ENCODE data around the gene NINJ2. TPM values are rescaled to one million over a fixed set of nuclear protein-coding genes. Genes with fewer than 3 reads are reported as not detected.

NINJ2 gene
- total RNA-seq, 1 donor from 2014 or later, result 0.69 TPM

DNA sequence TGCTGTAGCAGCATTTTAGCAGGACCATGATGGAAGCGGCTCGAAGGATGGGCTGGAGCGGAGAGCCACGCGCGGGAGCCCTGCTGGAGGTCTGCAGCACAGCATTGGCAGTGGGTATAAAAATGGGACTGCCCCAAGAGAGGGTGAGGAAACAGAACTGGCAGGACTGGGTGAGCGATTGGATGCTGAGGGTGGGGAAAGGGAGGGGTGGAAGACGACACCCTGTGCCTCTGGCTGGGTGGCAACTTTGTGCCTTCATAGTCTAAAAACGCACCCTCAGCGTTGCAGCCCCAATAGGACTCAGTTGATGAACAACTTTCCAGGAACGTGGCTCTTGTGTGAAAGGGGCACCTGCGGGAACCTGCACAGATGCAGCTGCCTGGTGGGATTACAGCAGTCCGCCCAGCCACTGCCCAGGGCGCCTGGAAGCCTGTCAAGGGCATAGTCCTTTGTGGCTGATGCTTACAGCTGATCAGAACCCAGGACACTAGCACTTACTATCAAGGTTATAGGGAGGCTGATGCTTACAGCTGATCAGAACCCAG is 73.0 kb downstream of the NINJ2 start:
- H3K27ac Mint-ChIP-seq, result no peak overlapping the region
- peaks cover 13% of the 10 kb centered on the region for H3K4me1 Mint-ChIP-seq
- TF ChIP-seq, protein P1, sequence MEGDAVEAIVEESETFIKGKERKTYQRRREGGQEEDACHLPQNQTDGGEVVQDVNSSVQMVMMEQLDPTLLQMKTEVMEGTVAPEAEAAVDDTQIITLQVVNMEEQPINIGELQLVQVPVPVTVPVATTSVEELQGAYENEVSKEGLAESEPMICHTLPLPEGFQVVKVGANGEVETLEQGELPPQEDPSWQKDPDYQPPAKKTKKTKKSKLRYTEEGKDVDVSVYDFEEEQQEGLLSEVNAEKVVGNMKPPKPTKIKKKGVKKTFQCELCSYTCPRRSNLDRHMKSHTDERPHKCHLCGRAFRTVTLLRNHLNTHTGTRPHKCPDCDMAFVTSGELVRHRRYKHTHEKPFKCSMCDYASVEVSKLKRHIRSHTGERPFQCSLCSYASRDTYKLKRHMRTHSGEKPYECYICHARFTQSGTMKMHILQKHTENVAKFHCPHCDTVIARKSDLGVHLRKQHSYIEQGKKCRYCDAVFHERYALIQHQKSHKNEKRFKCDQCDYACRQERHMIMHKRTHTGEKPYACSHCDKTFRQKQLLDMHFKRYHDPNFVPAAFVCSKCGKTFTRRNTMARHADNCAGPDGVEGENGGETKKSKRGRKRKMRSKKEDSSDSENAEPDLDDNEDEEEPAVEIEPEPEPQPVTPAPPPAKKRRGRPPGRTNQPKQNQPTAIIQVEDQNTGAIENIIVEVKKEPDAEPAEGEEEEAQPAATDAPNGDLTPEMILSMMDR (IDR thresholded peaks at IDR 0.05; ENCODE audit: unreplicated experiment), result no peak
- H3K27me3 Mint-ChIP-seq (ENCODE audit: low read depth), result no peaks in the 10 kb centered on the region
- no peak for DNase-seq (ENCODE audit: low spot score in 2 of 2, unreplicated experiment in 2 of 2)
- H3K9me3 Mint-ChIP-seq, result peaks cover 4% of the 10 kb centered on the region
- H3K36me3 Mint-ChIP-seq, result no peaks in the 10 kb centered on the region
- no peak overlapping the region for H3K4me3 Mint-ChIP-seq

DNA sequence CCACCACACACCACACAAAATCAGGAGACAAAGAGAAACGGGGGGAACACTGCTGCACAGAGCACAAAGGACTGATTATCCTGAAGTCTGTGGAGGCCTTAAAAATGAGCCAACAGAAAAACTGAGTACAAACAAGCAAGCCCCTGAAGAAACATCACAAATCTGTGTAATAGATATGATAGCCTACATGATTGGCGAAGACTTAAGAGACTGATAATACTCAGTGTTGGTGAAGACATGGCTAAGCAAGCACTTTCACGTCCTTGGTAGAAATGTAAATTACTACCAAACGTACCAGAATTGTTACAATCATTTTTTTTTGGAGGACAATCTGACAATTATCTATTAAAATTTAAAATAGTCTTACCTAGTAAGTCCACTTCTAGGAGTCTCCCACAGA is 74.6 kb downstream of the NINJ2 start:
- TF ChIP-seq, protein P1 (IDR thresholded peaks at IDR 0.05; ENCODE audit: unreplicated experiment), result no peak

DNA sequence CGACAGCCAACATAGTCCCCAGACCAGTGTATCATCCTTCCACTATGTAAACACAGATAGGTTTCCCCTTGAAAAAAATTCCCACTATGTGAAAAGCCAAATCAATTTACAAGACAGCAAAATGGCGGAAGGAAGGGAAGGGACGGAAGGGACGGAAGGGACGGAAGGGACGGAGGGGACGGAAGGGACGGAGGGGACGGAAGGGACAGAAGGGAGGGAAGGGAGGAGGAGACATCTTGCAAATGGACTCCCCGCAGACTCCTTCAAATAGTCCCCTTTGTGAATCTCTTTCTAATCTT is 75.3 kb downstream of the NINJ2 start:
- Mint-ChIP-seq H3K27me3 (ENCODE audit: low read depth) (no peaks in the 10 kb centered on the region), H3K4me3 (no peak overlapping the region), H3K4me1 (peaks cover 13% of the 10 kb centered on the region), H3K36me3 (no peaks in the 10 kb centered on the region), H3K27ac (no peak overlapping the region), H3K9me3 (peaks cover 4% of the 10 kb centered on the region)
- DNase-seq (ENCODE audit: low spot score in 2 of 2, unreplicated experiment in 2 of 2), result no peak
- TF ChIP-seq, protein P1 (IDR thresholded peaks at IDR 0.05; ENCODE audit: unreplicated experiment), result no peak

More for the DNA sequence above, 74.6 kb downstream of the NINJ2 start:
- peaks cover 13% of the 10 kb centered on the region for H3K4me1 Mint-ChIP-seq
- no peak overlapping the region for H3K4me3 Mint-ChIP-seq
- H3K9me3 Mint-ChIP-seq, result peaks cover 4% of the 10 kb centered on the region
- H3K27ac Mint-ChIP-seq, result no peak overlapping the region
- no peak for DNase-seq (ENCODE audit: low spot score in 2 of 2, unreplicated experiment in 2 of 2)
- no peaks in the 10 kb centered on the region for H3K36me3 Mint-ChIP-seq
- H3K27me3 Mint-ChIP-seq (ENCODE audit: low read depth), result no peaks in the 10 kb centered on the region

DNA sequence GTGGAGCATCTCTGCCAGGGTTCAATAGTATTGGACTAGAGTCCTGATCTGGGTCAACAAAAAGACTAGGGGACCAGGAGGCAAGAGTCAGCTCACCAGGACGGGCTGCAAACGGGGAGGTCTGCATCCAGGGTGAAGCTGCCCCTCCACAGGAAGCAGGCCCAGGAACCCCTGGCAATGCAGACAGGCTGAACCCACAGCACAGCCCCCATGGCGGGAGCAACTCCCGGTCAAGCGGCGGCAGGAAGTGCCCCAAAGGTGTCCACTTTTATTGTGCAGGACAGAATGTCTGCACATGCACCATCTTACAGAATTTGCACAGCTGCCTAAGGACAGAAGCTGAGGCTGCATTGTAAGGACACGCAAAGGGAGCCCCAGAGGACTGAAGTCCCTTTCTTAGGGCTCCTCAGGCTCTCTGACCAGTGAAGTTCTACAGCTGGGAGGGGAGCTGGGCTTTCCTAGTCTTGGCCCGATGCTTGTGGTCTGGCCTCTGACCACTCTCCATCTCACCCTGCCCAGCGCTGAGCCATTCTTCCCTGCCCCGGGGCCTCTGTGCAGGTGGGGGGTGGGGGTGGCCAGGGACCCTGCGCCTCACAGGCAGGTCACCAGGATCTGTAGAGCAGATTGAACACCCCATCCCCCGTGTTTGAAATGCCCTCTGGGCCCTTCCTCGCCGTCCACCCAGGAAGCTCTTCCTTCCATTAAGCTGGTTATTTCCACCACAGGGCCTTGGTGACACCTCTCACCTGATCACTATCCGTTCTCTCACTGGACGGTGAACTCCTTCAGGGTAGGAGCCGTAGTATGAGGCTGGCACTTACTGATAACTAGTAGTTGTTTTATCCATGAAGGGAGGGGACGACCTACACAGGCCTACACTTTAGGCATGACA is 75.9 kb downstream of the NINJ2 start:
- Mint-ChIP-seq H3K36me3 (no peaks in the 10 kb centered on the region), H3K4me1 (peaks cover 13% of the 10 kb centered on the region), H3K27me3 (ENCODE audit: low read depth) (no peaks in the 10 kb centered on the region), H3K4me3 (no peak overlapping the region), H3K27ac (no peak overlapping the region), H3K9me3 (peaks cover 4% of the 10 kb centered on the region)
- TF ChIP-seq, protein P1 (IDR thresholded peaks at IDR 0.05; ENCODE audit: unreplicated experiment), result no peak
- DNase-seq (ENCODE audit: low spot score in 2 of 2, unreplicated experiment in 2 of 2), result no peak

DNA sequence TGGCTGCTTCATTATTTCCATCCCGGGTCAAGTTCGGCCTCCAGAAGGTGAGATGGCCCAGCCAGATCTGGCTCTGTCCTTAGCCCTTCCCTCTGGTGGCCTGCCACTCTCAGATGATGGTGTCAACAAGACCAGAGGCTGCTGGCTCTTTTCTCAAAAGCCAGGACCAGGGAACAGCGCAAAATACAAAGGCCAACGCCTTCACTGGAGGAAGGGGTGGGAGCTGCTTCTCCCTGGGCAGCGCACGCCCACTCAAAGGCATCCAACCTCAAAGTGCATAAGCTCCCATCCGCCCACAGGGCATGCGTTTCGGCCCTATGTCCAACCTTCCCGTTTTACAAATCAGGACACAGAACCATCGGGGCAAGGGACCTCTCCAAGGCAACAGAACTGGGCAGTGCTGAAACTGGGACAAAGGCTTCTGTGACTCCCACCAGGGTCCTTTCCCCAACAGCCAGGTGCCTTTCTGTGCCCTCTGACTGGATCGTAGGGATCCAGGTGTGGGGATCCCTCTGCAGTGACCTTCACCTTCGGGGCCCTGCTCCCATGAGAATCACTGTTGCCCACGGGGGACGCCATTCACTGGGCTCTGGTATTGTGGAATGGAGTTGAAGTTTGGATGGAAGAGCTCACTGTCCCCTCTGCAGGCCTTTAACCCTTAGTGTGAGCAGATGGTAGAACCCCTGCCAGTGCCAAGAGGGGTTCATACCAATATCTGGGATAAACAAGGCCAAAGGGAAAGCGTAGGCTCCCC is 76.8 kb downstream of the NINJ2 start:
- DNase-seq (ENCODE audit: low spot score in 2 of 2, unreplicated experiment in 2 of 2), result no peak
- no peaks in the 10 kb centered on the region for H3K27me3 Mint-ChIP-seq (ENCODE audit: low read depth)

More for the DNA sequence above, 76.8 kb downstream of the NINJ2 start:
- Mint-ChIP-seq H3K4me3 (no peak overlapping the region), H3K27ac (no peak overlapping the region), H3K4me1 (peaks cover 5% of the 10 kb centered on the region), H3K36me3 (no peaks in the 10 kb centered on the region), H3K9me3 (peaks cover 4% of the 10 kb centered on the region)
- TF ChIP-seq, protein P1 (IDR thresholded peaks at IDR 0.05; ENCODE audit: unreplicated experiment), result no peak

All from mesothelial cell of epicardium (in vitro differentiated cells).